Transverse colon (tissue), 4 donors: ENCODE data around the gene PRKAR1B.

Experiments used
- EP300 ChIP-seq: sonication (generic); formaldehyde crosslinking; IDR thresholded peaks from one replicate; pipeline ENCODE4 v1.6.1; 2017; ENCODE audit warnings: antibody characterized with exemption, low read depth
- POLR2A ChIP-seq: fragments of 450-650 bp; IDR thresholded peaks from one replicate; pipeline ENCODE4 v1.6.1; 2016; ENCODE audit warnings: antibody characterized with exemption, mild to moderate bottlenecking, moderate library complexity
- POLR2AphosphoS5 ChIP-seq, 3 donors: sonication (generic); formaldehyde crosslinking; IDR thresholded peaks; one replicate each; pipeline ENCODE4 v1.6.1; 2016; ENCODE audit warnings: antibody characterized with exemption in 3 of 3
- TF ChIP-seq, protein P1 (sequence below), 5 experiments: fragments of 200-600 bp in 3 of 5; fragments of 450-650 bp in 2 of 5; sonication (generic) in 3 of 5; IDR thresholded peaks; 1 replicate in 2 of 5; 2 replicates in 3 of 5; pipeline ENCODE4 v1.5.1; 2016 to 2017; ENCODE audit warnings: antibody characterized with exemption in 5 of 5, inconsistent platforms in 3 of 5, mild to moderate bottlenecking in 2 of 5, moderate library complexity in 1 of 5

DNA sequence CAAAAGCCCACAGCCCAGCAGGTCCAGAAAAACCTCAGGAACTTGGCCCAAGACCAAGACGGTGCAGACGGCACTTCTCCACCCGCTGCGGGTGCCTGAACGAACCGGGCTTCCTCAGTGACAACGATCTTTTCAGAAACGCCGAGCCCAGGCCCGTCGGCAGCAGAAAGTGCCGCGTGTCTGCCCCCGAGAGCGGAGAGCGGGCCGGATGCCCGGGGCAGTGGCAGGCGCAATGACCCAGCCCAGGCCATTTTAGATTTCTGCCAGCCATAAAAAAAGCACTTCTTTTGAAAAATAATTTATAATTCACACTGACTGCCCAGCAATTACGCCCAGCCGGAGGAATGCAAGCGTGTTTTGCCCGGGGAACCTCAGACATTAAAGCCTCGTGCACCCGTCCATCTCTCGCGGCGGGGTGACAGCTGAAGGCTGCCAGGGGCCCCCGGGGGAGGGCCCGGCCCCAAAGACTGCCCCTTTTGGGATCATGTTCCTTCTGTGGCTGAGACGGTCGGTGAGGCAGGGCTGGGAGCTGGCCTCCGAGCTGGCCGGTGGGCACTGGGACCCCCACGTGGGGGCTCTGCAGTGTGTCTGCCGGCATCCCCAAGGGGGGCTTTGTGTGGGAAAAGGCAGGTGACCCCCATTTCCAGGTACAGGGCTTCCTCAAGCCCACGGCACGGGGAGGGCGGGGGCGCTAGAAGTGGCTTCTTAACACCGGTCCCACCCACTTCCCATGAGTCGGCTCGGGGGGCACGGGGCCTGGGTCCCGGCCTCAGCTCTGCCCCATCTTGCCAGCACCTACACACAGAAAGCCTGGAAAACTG lies 136.1 kb downstream of the PRKAR1B start:
- TF ChIP-seq, protein P1, sequence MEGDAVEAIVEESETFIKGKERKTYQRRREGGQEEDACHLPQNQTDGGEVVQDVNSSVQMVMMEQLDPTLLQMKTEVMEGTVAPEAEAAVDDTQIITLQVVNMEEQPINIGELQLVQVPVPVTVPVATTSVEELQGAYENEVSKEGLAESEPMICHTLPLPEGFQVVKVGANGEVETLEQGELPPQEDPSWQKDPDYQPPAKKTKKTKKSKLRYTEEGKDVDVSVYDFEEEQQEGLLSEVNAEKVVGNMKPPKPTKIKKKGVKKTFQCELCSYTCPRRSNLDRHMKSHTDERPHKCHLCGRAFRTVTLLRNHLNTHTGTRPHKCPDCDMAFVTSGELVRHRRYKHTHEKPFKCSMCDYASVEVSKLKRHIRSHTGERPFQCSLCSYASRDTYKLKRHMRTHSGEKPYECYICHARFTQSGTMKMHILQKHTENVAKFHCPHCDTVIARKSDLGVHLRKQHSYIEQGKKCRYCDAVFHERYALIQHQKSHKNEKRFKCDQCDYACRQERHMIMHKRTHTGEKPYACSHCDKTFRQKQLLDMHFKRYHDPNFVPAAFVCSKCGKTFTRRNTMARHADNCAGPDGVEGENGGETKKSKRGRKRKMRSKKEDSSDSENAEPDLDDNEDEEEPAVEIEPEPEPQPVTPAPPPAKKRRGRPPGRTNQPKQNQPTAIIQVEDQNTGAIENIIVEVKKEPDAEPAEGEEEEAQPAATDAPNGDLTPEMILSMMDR (IDR thresholded peaks at IDR 0.05) = no peak
- TF ChIP-seq POLR2AphosphoS5 (IDR thresholded peaks at IDR 0.05) (no peak), POLR2A (no peak), EP300 (no peak)
